ENCODE results near the gene SLC22A17.

SLC22A17 gene

GRCh38 chr14:23376482-23377197 is 24.0 kb upstream of the SLC22A17 start, which contains the start of gene CMTM5:
Gene CMTM5 (plus strand): TSS chr14:23377046. CDS start chr14:23377252, 206 bp downstream.
- DNase-seq (ENCODE audit: extremely low read depth, insufficient read length), result no peak
- H3K4me3 ChIP-seq (replicated peaks; ENCODE audit: low read depth, low read length), result no peak within 1 kb of the TSS
- no peak for TF ChIP-seq CTCF (IDR thresholded peaks at IDR 0.05; ENCODE audit: insufficient read depth, low read length, poor library complexity, severe bottlenecking)
- no peaks in the 10 kb centered on the region for H3K36me3 ChIP-seq (ENCODE audit: control insufficient read depth, insufficient read depth, low read length)
- no peaks in the 10 kb centered on the region; the same call in none of the 2 replicates for H3K27me3 ChIP-seq (replicated peaks; ENCODE audit: control insufficient read depth, insufficient read depth, low read length)

DNA sequence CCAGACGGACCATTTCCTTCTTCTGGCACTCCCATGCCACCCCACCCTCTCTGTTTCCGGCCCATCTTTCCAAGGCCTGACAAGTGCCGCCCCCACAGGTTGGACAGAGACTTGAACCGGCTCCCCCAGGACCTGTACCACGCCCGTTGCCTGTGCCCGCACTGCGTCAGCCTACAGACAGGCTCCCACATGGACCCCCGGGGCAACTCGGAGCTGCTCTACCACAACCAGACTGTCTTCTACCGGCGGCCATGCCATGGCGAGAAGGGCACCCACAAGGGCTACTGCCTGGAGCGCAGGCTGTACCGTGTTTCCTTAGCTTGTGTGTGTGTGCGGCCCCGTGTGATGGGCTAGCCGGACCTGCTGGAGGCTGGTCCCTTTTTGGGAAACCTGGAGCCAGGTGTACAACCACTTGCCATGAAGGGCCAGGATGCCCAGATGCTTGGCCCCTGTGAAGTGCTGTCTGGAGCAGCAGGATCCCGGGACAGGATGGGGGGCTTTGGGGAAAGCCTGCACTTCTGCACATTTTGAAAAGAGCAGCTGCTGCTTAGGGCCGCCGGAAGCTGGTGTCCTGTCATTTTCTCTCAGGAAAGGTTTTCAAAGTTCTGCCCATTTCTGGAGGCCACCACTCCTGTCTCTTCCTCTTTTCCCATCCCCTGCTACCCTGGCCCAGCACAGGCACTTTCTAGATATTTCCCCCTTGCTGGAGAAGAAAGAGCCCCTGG is 23.0 kb upstream of the SLC22A17 start:
- TF ChIP-seq CTCF (IDR thresholded peaks at IDR 0.05; ENCODE audit: insufficient read depth, low read length, poor library complexity, severe bottlenecking), result no peak
- Histone ChIP-seq H3K36me3 (ENCODE audit: control insufficient read depth, insufficient read depth, low read length) (no peaks in the 10 kb centered on the region), H3K4me3 (replicated peaks; ENCODE audit: low read depth, low read length) (no peak overlapping the region), H3K27me3 (replicated peaks; ENCODE audit: control insufficient read depth, insufficient read depth, low read length) (no peaks in the 10 kb centered on the region; the same call in none of the 2 replicates)
- no peak for DNase-seq (ENCODE audit: extremely low read depth, insufficient read length)

DNA sequence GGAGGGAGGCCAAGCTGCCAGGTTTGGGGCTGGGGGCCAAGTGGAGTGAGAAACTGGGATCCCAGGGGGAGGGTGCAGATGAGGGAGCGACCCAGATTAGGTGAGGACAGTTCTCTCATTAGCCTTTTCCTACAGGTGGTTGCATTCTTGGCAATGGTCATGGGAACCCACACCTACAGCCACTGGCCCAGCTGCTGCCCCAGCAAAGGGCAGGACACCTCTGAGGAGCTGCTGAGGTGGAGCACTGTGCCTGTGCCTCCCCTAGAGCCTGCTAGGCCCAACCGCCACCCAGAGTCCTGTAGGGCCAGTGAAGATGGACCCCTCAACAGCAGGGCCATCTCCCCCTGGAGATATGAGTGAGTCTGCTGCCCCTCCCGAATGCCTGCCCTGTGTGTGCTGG is 20.4 kb upstream of the SLC22A17 start:
- Histone ChIP-seq H3K36me3 (ENCODE audit: control insufficient read depth, insufficient read depth, low read length) (no peaks in the 10 kb centered on the region), H3K4me3 (replicated peaks; ENCODE audit: low read depth, low read length) (no peak overlapping the region), H3K27me3 (replicated peaks; ENCODE audit: control insufficient read depth, insufficient read depth, low read length) (no peaks in the 10 kb centered on the region; the same call in none of the 2 replicates)
- no peak for TF ChIP-seq CTCF (IDR thresholded peaks at IDR 0.05; ENCODE audit: insufficient read depth, low read length, poor library complexity, severe bottlenecking)
- DNase-seq (ENCODE audit: extremely low read depth, insufficient read length), result no peak

DNA sequence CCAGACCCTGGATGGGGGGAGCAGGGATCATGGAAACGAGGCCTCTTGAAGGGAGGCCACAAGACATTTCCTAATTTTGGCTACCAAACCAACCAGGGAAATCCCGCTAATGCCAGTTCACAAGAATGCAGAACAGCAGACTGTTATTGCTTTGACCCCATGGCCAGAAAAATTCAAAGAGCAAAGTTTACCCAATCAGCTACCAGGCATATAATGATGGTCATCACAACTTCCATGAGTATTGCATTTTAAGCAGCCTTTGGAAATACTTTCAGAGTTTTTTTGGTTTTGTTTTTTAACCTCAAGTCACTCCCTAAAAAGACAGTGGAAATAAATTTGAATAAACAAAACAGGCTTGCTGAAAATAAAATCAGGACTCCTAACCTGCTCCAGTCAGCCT is 19.8 kb upstream of the SLC22A17 start, which contains the start of gene IL25:
Gene IL25 (plus strand): TSS at position 301 of the 400 bp plus-strand sequence.
- H3K36me3 ChIP-seq (ENCODE audit: control insufficient read depth, insufficient read depth, low read length), result no peaks in the 10 kb centered on the region
- H3K27me3 ChIP-seq (replicated peaks; ENCODE audit: control insufficient read depth, insufficient read depth, low read length), result peaks cover 2% of the 10 kb centered on the region
- H3K4me3 ChIP-seq (replicated peaks; ENCODE audit: low read depth, low read length), result no peak within 1 kb of the TSS
- no peak for DNase-seq (ENCODE audit: extremely low read depth, insufficient read length)
- TF ChIP-seq CTCF (IDR thresholded peaks at IDR 0.05; ENCODE audit: insufficient read depth, low read length, poor library complexity, severe bottlenecking), result no peak

GRCh38 chr14:23371865-23372264 is 19.2 kb upstream of the SLC22A17 start:
- Histone ChIP-seq H3K36me3 (ENCODE audit: control insufficient read depth, insufficient read depth, low read length) (no peaks in the 10 kb centered on the region), H3K4me3 (replicated peaks; ENCODE audit: low read depth, low read length) (no peak overlapping the region), H3K27me3 (replicated peaks; ENCODE audit: control insufficient read depth, insufficient read depth, low read length) (peaks cover 2% of the 10 kb centered on the region; the same call in 1 of the 2 replicates)
- TF ChIP-seq CTCF (IDR thresholded peaks at IDR 0.05; ENCODE audit: insufficient read depth, low read length, poor library complexity, severe bottlenecking), result no peak
- no peak for DNase-seq (ENCODE audit: extremely low read depth, insufficient read length)
